GM18508 (cell line): ENCODE results near the gene TSR3.
A peak's percentile ranks its signal among the peaks of the same experiment; 100 is the strongest.

Source experiments
- ATAC-seq: cut with Tn5 transposase; IDR thresholded peaks from one replicate; pipeline ENCODE4 v1.9.1; 2021; ENCODE audit warnings: moderate number of reproducible peaks; ENCODE audit not compliant: insufficient read depth, unreplicated experiment

The TSR3 gene

GRCh38 chr16:1311738-1312466 is 39.8 kb downstream of the TSR3 start:
- ATAC-seq, result no peak

GRCh38 chr16:1311212-1311737 is 40.4 kb downstream of the TSR3 start:
- ATAC-seq, result no peak

- ATAC-seq, result no peak
Measured at GRCh38 chr16:1310832-1311200, 40.9 kb downstream of the TSR3 start.

- ATAC-seq, result no peak
Measured at GRCh38 chr16:1309888-1310831, 41.5 kb downstream of the TSR3 start.

GRCh38 chr16:1308977-1309885 is 42.4 kb downstream of the TSR3 start, which contains the start of gene UBE2I:
Gene UBE2I, plus strand, starts transcription at chr16:1309636. Its CDS starts 4,395 bp downstream, at chr16:1314031.
- peak; percentile 45 for ATAC-seq

GRCh38 chr16:1308036-1308976 is 43.4 kb downstream of the TSR3 start:
- no peak for ATAC-seq

GRCh38 chr16:1306334-1306733 is 45.3 kb downstream of the TSR3 start:
- no peak for ATAC-seq

- no peak for ATAC-seq
Measured at GRCh38 chr16:1305823-1306222, 45.9 kb downstream of the TSR3 start.

- ATAC-seq, result no peak
Measured at GRCh38 chr16:1301562-1301961, 50.1 kb downstream of the TSR3 start.

- no peak for ATAC-seq
Measured at GRCh38 chr16:1300664-1301476, 50.8 kb downstream of the TSR3 start.

GRCh38 chr16:1299868-1300203 is 51.8 kb downstream of the TSR3 start:
- no peak for ATAC-seq
